H1 (cell line): ENCODE results near the gene SIN3B.

ENCODE experiments used
- BACH1 ChIP-seq: IDR thresholded peaks from 2 replicates; pipeline ENCODE4 v1.6.1; 2012; ENCODE audit warnings: low read length, improper control_type of control experiment
- CHD2 ChIP-seq: IDR thresholded peaks from 2 replicates; pipeline ENCODE4 v1.6.1; 2012; ENCODE audit warnings: low read length, improper control_type of control experiment
- CTCF ChIP-seq, 3 experiments: IDR thresholded peaks; 1 replicate in 2 of 3; 2 replicates in 1 of 3; pipeline versions ENCODE4 v1.5.1 to v1.6.1; 2011; ENCODE audit warnings: low read length in 3 of 3, mild to moderate bottlenecking in 3 of 3, inconsistent platforms in 2 of 3, low read depth in 1 of 3, moderate library complexity in 1 of 3; ENCODE audit not compliant: insufficient read depth in 1 of 3; ENCODE audit errors: control extremely low read depth in 1 of 3
- E2F6 ChIP-seq: IDR thresholded peaks from 2 replicates; pipeline ENCODE4 v1.6.1; 2012; ENCODE audit warnings: inconsistent platforms
- EZH2 ChIP-seq: fragments of 200-600 bp; sonication (generic); IDR thresholded peaks from 2 replicates; pipeline ENCODE4 v1.7.1; 2012; ENCODE audit warnings: low read depth, mild to moderate bottlenecking, moderate library complexity, low read length, inconsistent platforms; ENCODE audit not compliant: severe bottlenecking
- GTF2F1 ChIP-seq: IDR thresholded peaks from 2 replicates; pipeline ENCODE4 v1.6.1; 2012; ENCODE audit warnings: low read depth, low read length, improper control_type of control experiment, borderline replicate concordance
- KDM5A ChIP-seq: fragments of 200-600 bp; IDR thresholded peaks from 2 replicates; pipeline ENCODE4 v1.7.1; 2012; ENCODE audit warnings: mild to moderate bottlenecking, low read length, inconsistent platforms, mixed read lengths
- POLR2A ChIP-seq, 2 experiments: IDR thresholded peaks; 1 replicate in 1 of 2; 2 replicates in 1 of 2; pipeline ENCODE4 v1.6.1; 2011; ENCODE audit warnings: low read depth in 2 of 2, low read length in 2 of 2, mild to moderate bottlenecking in 2 of 2; ENCODE audit errors: control extremely low read depth in 1 of 2
- SP2 ChIP-seq: IDR thresholded peaks from 2 replicates; pipeline ENCODE4 v1.6.1; 2012; ENCODE audit warnings: mild to moderate bottlenecking, low read length, inconsistent platforms
- SRF ChIP-seq: IDR thresholded peaks from 2 replicates; pipeline ENCODE4 v1.6.1; 2011; ENCODE audit warnings: mild to moderate bottlenecking, low read depth, low read length, moderate library complexity

GRCh38 chr19:16830679-16831078 lies 1.5 kb downstream of the SIN3B start:
- TF ChIP-seq CTCF (IDR thresholded peaks at IDR 0.05; ENCODE audit: control extremely low read depth in 1 of 3, insufficient read depth in 1 of 3, low read depth in 1 of 3, low read length in 3 of 3) = no peak
- TF ChIP-seq CHD2 = no peak
- TF ChIP-seq EZH2 = no peak
- no peak for TF ChIP-seq GTF2F1
- TF ChIP-seq KDM5A = no peak
- no peak for TF ChIP-seq POLR2A (IDR thresholded peaks at IDR 0.05; ENCODE audit: control extremely low read depth in 1 of 2, low read depth in 2 of 2, low read length in 2 of 2)
- TF ChIP-seq E2F6 = no peak
- no peak for TF ChIP-seq SRF
- TF ChIP-seq BACH1 = no peak
- no peak for TF ChIP-seq SP2
